HepG2 (cell line): ENCODE data around the gene MRPL38. TPM values are rescaled to one million over a fixed set of nuclear protein-coding genes. Genes with fewer than 3 reads are reported as not detected.

Experiments used
- AHR ChIP-seq: IDR thresholded peaks from 2 replicates; pipeline ENCODE4 v1.6.1; 2018; ENCODE audit warnings: missing genetic modification reagents, missing compliant biosample characterization
- CBX2 ChIP-seq, 2 experiments: fragments of 200-600 bp in 1 of 2; sonication (generic); formaldehyde crosslinking in 1 of 2; IDR thresholded peaks; 2 replicates each; pipeline versions ENCODE4 v1.7.0 to v1.8.1; 2018 to 2022; ENCODE audit warnings: low read depth in 2 of 2, low read length in 1 of 2, mild to moderate bottlenecking in 1 of 2, missing genetic modification reagents in 1 of 2
- CCDC6 ChIP-seq: sonication (generic); formaldehyde crosslinking; IDR thresholded peaks from 2 replicates; pipeline ENCODE4 v1.8.1; 2022; ENCODE audit warnings: mild to moderate bottlenecking, missing genetic modification reagents, moderate library complexity
- HOXA3 ChIP-seq: sonication (generic); formaldehyde crosslinking; IDR thresholded peaks from 2 replicates; pipeline ENCODE4 v1.5.0; 2020; ENCODE audit warnings: missing genetic modification reagents
- MAFF ChIP-seq: IDR thresholded peaks from 2 replicates; pipeline ENCODE4 v1.6.1; 2011; ENCODE audit warnings: low read depth, low read length, improper control_type of control experiment
- MAFG ChIP-seq: sonication (generic); formaldehyde crosslinking; IDR thresholded peaks from 2 replicates; pipeline ENCODE4 v1.5.1; 2020; ENCODE audit warnings: mild to moderate bottlenecking, missing genetic modification reagents
- MXI1 ChIP-seq: IDR thresholded peaks from 3 replicates; pipeline ENCODE4 v1.6.1; 2012; ENCODE audit warnings: low read depth, low read length, inconsistent platforms, borderline replicate concordance
- NFYC ChIP-seq: IDR thresholded peaks from 2 replicates; pipeline ENCODE4 v1.6.1; 2016; ENCODE audit warnings: missing genetic modification reagents, missing compliant biosample characterization
- NR2F2 ChIP-seq: IDR thresholded peaks from 2 replicates; pipeline ENCODE4 v1.6.1; 2012; ENCODE audit warnings: low read depth, inconsistent platforms, borderline replicate concordance
- POLR2G ChIP-seq: fragments of 200-400 bp; formaldehyde crosslinking; IDR thresholded peaks from 2 replicates; pipeline ENCODE4 v1.6.1; 2018; ENCODE audit warnings: mild to moderate bottlenecking, low read depth, low read length, moderate library complexity
- RBM39 ChIP-seq: fragments of 200-400 bp; formaldehyde crosslinking; IDR thresholded peaks from one replicate; pipeline ENCODE4 v1.6.1; 2018; ENCODE audit warnings: antibody characterized with exemption, mild to moderate bottlenecking, low read depth, low read length; ENCODE audit not compliant: poor library complexity, severe bottlenecking
- SNAPC5 ChIP-seq: sonication (generic); formaldehyde crosslinking; IDR thresholded peaks from 2 replicates; pipeline ENCODE4 v1.8.1; 2023; ENCODE audit warnings: mild to moderate bottlenecking, missing genetic modification reagents, borderline replicate concordance
- TEAD2 ChIP-seq: sonication (generic); formaldehyde crosslinking; IDR thresholded peaks from 2 replicates; pipeline ENCODE4 v1.9.0; 2021; ENCODE audit warnings: missing genetic modification reagents
- TEAD3 ChIP-seq: optimal IDR thresholded peaks from 2 replicates; pipeline ENCODE3; 2016; ENCODE audit warnings: borderline replicate concordance
- TFDP2 ChIP-seq: sonication (generic); formaldehyde crosslinking; IDR thresholded peaks from 2 replicates; pipeline ENCODE4 v1.4.0; 2020; ENCODE audit warnings: missing genetic modification reagents
- ZNF124 ChIP-seq: sonication (generic); formaldehyde crosslinking; IDR thresholded peaks from 2 replicates; pipeline ENCODE4 v1.4.0; 2020; ENCODE audit warnings: missing genetic modification reagents
- ZNF180 ChIP-seq: sonication (generic); formaldehyde crosslinking; IDR thresholded peaks from 2 replicates; pipeline ENCODE4 v1.4.0; 2020; ENCODE audit warnings: low read depth, missing genetic modification reagents, borderline replicate concordance
- ZNF317 ChIP-seq: sonication (generic); formaldehyde crosslinking; IDR thresholded peaks from 2 replicates; pipeline ENCODE4 v1.5.0; 2020; ENCODE audit warnings: mild to moderate bottlenecking, missing genetic modification reagents
- ZNF350 ChIP-seq: sonication (generic); formaldehyde crosslinking; IDR thresholded peaks from 2 replicates; pipeline ENCODE4 v1.4.0; 2020; ENCODE audit warnings: mild to moderate bottlenecking, low read depth, missing genetic modification reagents, borderline replicate concordance
- ZNF431 ChIP-seq: sonication (generic); formaldehyde crosslinking; IDR thresholded peaks from 2 replicates; pipeline ENCODE4 v1.9.0; 2022; ENCODE audit warnings: missing genetic modification reagents, low read depth, mild to moderate bottlenecking, borderline replicate concordance
- ZNF761 ChIP-seq: sonication (generic); formaldehyde crosslinking; conservative IDR thresholded peaks from 2 replicates; pipeline ENCODE4 v1.4.0; 2020; ENCODE audit warnings: mild to moderate bottlenecking, missing genetic modification reagents
- ZNF775 ChIP-seq: sonication (generic); formaldehyde crosslinking; IDR thresholded peaks from 2 replicates; pipeline ENCODE4 v1.4.0; 2020; ENCODE audit warnings: missing genetic modification reagents, mild to moderate bottlenecking, moderate library complexity, borderline replicate concordance
- polyA plus RNA-seq, 8 experiments: library from polyadenylated mRNA; depleted of rRNA in 3 of 8; stranded (reverse) in 7 of 8; unstranded in 1 of 8; fragments of >200 nt; fragmentation: Illumina TruSeq in 4 of 8; extraction: Trizol in 4 of 8; gene quantifications; 2 replicates each; pipeline versions ENCODE4 v1.2.1 to v1.2.3, GENCODE V29; 2011 to 2016; ENCODE audit warnings: low read depth in 4 of 8, missing spikeins in 1 of 8, mixed read lengths in 1 of 8; ENCODE audit not compliant: insufficient read depth in 1 of 8
- total RNA-seq, 5 experiments: library from RNA; depleted of rRNA; stranded (reverse); fragments of >200 nt; fragmentation: Illumina TruSeq; extraction: Trizol; gene quantifications; 2 replicates each; pipeline ENCODE4 v1.2.3, GENCODE V29; 2016; ENCODE audit warnings: low read depth in 1 of 5
- TF ChIP-seq, protein P1 (sequence below): IDR thresholded peaks from 2 replicates; pipeline ENCODE4 v1.6.1; 2016; ENCODE audit warnings: missing compliant biosample characterization, missing genetic modification reagents, borderline replicate concordance
- TF ChIP-seq, protein P2 (sequence below): sonication (generic); formaldehyde crosslinking; IDR thresholded peaks from 2 replicates; pipeline ENCODE4 v1.5.0; 2020; ENCODE audit warnings: mild to moderate bottlenecking, missing genetic modification reagents
- TF ChIP-seq, protein P3 (sequence below): sonication (generic); formaldehyde crosslinking; IDR thresholded peaks from 2 replicates; pipeline ENCODE4 v1.5.1; 2020; ENCODE audit warnings: missing genetic modification reagents, mild to moderate bottlenecking, borderline replicate concordance

MRPL38 gene
- total and polyA plus RNA-seq, 2 of the 13 experiments (the other 11 are each of a cell fraction or from before 2014, with no cell fraction given) = 83.7 to 125 TPM

DNA sequence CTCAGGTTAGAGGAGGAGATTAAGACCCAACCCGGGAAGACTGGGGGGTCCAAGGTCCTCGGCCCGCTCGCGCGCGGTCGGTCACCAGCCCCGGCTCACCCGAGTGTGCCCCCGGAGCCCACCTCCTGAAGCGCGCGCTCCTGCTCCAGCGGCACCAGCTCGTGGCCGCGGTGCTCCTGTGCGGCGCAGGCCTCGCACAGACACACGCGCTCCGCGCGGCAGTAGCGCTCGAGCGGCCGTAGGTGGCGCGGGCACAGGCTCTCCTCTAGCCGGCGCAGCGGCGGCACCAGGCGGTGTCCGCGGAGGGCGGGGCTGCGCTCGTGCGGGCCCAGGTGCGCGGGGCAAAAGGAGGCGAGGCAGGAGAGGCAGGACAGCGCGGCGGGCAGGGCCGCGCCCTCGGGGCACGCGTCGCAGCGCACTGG, 26.9 kb downstream of the MRPL38 start (continued):
- TF ChIP-seq CBX2 (IDR thresholded peaks at IDR 0.05; ENCODE audit: low read depth, low read length) (no peak), CBX2 (CRISPR knock-in tag; IDR thresholded peaks at IDR 0.05; ENCODE audit: low read depth) (no peak), ZNF350 (CRISPR knock-in tag) (no peak), NR2F2 (no peak), TFDP2 (CRISPR knock-in tag) (peak; percentile 63), CCDC6 (peak; percentile 79; the same call in 1 of the 2 replicates), ZNF431 (CRISPR knock-in tag) (no peak; the same call in 1 of the 2 replicates), TEAD2 (peak; percentile 78; the same call in 1 of the 2 replicates), MAFF (no peak), MXI1 (0 out of 3 replicates have a peak, but pooled peaks have one; percentile 54), ZNF761 (CRISPR knock-in tag) (no peak), NFYC (CRISPR knock-in tag) (0 out of 2 replicates have a peak, but pooled peaks have one; percentile 9), AHR (CRISPR knock-in tag) (no peak), ZNF775 (CRISPR knock-in tag) (no peak), POLR2G (no peak; the same call in 1 of the 2 replicates), TEAD3 (no peak), ZNF317 (CRISPR knock-in tag) (no peak), RBM39 (no peak), ZNF124 (no peak), HOXA3 (CRISPR knock-in tag) (peak; percentile 71), ZNF180 (peak; percentile 66; the same call in 1 of the 2 replicates), MAFG (no peak), SNAPC5 (CRISPR knock-in tag) (no peak; the same call in 1 of the 2 replicates)
- TF ChIP-seq, protein P1, sequence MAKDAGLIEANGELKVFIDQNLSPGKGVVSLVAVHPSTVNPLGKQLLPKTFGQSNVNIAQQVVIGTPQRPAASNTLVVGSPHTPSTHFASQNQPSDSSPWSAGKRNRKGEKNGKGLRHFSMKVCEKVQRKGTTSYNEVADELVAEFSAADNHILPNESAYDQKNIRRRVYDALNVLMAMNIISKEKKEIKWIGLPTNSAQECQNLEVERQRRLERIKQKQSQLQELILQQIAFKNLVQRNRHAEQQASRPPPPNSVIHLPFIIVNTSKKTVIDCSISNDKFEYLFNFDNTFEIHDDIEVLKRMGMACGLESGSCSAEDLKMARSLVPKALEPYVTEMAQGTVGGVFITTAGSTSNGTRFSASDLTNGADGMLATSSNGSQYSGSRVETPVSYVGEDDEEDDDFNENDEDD (CRISPR knock-in tag) = peak; percentile 54; the same call in 1 of the 2 replicates
- TF ChIP-seq, protein P2, sequence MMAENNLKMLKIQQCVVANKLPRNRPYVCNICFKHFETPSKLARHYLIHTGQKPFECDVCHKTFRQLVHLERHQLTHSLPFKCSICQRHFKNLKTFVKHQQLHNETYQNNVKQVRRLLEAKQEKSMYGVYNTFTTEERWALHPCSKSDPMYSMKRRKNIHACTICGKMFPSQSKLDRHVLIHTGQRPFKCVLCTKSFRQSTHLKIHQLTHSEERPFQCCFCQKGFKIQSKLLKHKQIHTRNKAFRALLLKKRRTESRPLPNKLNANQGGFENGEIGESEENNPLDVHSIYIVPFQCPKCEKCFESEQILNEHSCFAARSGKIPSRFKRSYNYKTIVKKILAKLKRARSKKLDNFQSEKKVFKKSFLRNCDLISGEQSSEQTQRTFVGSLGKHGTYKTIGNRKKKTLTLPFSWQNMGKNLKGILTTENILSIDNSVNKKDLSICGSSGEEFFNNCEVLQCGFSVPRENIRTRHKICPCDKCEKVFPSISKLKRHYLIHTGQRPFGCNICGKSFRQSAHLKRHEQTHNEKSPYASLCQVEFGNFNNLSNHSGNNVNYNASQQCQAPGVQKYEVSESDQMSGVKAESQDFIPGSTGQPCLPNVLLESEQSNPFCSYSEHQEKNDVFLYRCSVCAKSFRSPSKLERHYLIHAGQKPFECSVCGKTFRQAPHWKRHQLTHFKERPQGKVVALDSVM (CRISPR knock-in tag) = no peak; the same call in 1 of the 2 replicates
- TF ChIP-seq, protein P3, sequence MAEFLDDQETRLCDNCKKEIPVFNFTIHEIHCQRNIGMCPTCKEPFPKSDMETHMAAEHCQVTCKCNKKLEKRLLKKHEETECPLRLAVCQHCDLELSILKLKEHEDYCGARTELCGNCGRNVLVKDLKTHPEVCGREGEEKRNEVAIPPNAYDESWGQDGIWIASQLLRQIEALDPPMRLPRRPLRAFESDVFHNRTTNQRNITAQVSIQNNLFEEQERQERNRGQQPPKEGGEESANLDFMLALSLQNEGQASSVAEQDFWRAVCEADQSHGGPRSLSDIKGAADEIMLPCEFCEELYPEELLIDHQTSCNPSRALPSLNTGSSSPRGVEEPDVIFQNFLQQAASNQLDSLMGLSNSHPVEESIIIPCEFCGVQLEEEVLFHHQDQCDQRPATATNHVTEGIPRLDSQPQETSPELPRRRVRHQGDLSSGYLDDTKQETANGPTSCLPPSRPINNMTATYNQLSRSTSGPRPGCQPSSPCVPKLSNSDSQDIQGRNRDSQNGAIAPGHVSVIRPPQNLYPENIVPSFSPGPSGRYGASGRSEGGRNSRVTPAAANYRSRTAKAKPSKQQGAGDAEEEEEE (CRISPR knock-in tag) = no peak
